GM20000 (cell line): ENCODE measurements around the gene VOPP1.

ENCODE experiments used
- DNase-seq: peaks from one replicate; pipeline ENCODE4 v3.0.0; 2012; ENCODE audit warnings: low spot score
- CTCF ChIP-seq: IDR thresholded peaks from 2 replicates; pipeline ENCODE4 v1.5.1; 2012; ENCODE audit warnings: mild to moderate bottlenecking, control low read depth; ENCODE audit errors: extremely low read depth, missing control alignments

The VOPP1 gene

GRCh38 chr7:55497521-55497920 lies 74.8 kb downstream of the VOPP1 start:
- TF ChIP-seq CTCF, result no peak

GRCh38 chr7:55496906-55497305 lies 75.4 kb downstream of the VOPP1 start:
- no peak for TF ChIP-seq CTCF
- no peak for DNase-seq

More at GRCh38 chr7:55497521-55497920, 74.8 kb downstream of the VOPP1 start:
- DNase-seq, result no peak

- DNase-seq, result no peak
- no peak for TF ChIP-seq CTCF
Measured at GRCh38 chr7:55494951-55495350, 77.4 kb downstream of the VOPP1 start.

GRCh38 chr7:55493408-55493807 lies 78.9 kb downstream of the VOPP1 start:
- DNase-seq, result no peak
- TF ChIP-seq CTCF, result no peak

- DNase-seq, result no peak
- TF ChIP-seq CTCF, result no peak
Measured at GRCh38 chr7:55491346-55491745, 81.0 kb downstream of the VOPP1 start.

GRCh38 chr7:55490099-55490498 lies 82.2 kb downstream of the VOPP1 start:
- TF ChIP-seq CTCF, result no peak
- no peak for DNase-seq

GRCh38 chr7:55489552-55489951 lies 82.8 kb downstream of the VOPP1 start:
- no peak for DNase-seq
- no peak for TF ChIP-seq CTCF

- no peak for TF ChIP-seq CTCF
- DNase-seq, result no peak
Measured at GRCh38 chr7:55488804-55489340, 83.4 kb downstream of the VOPP1 start.
